Activated CD8-positive, alpha-beta memory T cell treated with anti-CD3 and anti-CD28 coated beads, Interleukin-2, amount 10 ng/mL, durations not matched to agents 7 days and 5 days (primary cell): ENCODE measurements around the gene LIN52. TPM values are rescaled to one million over a fixed set of nuclear protein-coding genes. Genes with fewer than 3 reads are reported as not detected.

Experiments used
- ATAC-seq: fragments of 150-1000 bp; cut with Tn5 transposase; one replicate; pipeline ENCODE4 v1.10.0; 2021; ENCODE audit warnings: moderate library complexity
- CTCF ChIA-PET: fragments of 350-600 bp; sonication (Branson Sonifier 250); formaldehyde crosslinking; loops from one replicate; lab custom pipeline; 2021; ENCODE audit warnings: antibody characterized with exemption; lab: Charles Lee
- DNase-seq: peaks from one replicate; pipeline ENCODE4 v3.0.0-alpha.2; 2020
- H3K27ac Mint-ChIP-seq: one replicate; pipeline ENCODE4 v1.8.0; 2021; ENCODE audit warnings: mild to moderate bottlenecking, mixed read lengths
- H3K27me3 Mint-ChIP-seq: one replicate; pipeline ENCODE4 v1.8.0; 2021; ENCODE audit warnings: mixed read lengths
- H3K36me3 Mint-ChIP-seq: one replicate; pipeline ENCODE4 v1.8.0; 2021; ENCODE audit warnings: mild to moderate bottlenecking, mixed read lengths
- H3K4me1 Mint-ChIP-seq: one replicate; pipeline ENCODE4 v1.8.0; 2021; ENCODE audit warnings: mixed read lengths
- H3K4me3 Mint-ChIP-seq: one replicate; pipeline ENCODE4 v1.8.0; 2021; ENCODE audit warnings: mild to moderate bottlenecking, moderate library complexity, mixed read lengths
- H3K9me3 Mint-ChIP-seq: one replicate; pipeline ENCODE4 v1.8.0; 2022; ENCODE audit warnings: low read depth, mixed read lengths
- total RNA-seq, 2 experiments: library from RNA; stranded (reverse); gene quantifications; one replicate each; pipeline ENCODE4 v1.2.3, GENCODE V29; 2021

LIN52 gene
- total RNA-seq, 2 experiments from 2014 or later: 18.3 to 20.1 TPM

- no peaks in the 10 kb centered on the region for H3K9me3 Mint-ChIP-seq
- no peak overlapping the region for H3K4me3 Mint-ChIP-seq
- no peaks in the 10 kb centered on the region for H3K4me1 Mint-ChIP-seq
These were observed 42.9 kb downstream of the LIN52 start for GRCh38 chr14:74127634-74128033.

GRCh38 chr14:74133833-74134481 lies 49.2 kb downstream of the LIN52 start:
- Mint-ChIP-seq H3K4me3 (no peak overlapping the region), H3K27me3 (no peaks in the 10 kb centered on the region), H3K27ac (no peak overlapping the region), H3K9me3 (no peaks in the 10 kb centered on the region), H3K4me1 (peaks cover 20% of the 10 kb centered on the region), H3K36me3 (peaks cover 4% of the 10 kb centered on the region)
- CTCF ChIA-PET: no interaction called here
- DNase-seq: no peak
- no peak for ATAC-seq

More at GRCh38 chr14:74127634-74128033, 42.9 kb downstream of the LIN52 start:
- Mint-ChIP-seq H3K27me3 (no peaks in the 10 kb centered on the region), H3K36me3 (peaks cover 20% of the 10 kb centered on the region), H3K27ac (no peak overlapping the region)
- CTCF ChIA-PET: interaction anchor here (1.3 kb wide), 1 partner anchor 129 kb away, joined by 3 read pairs; no protein-coding TSS in a partner anchor
- DNase-seq: no peak
- no peak for ATAC-seq

DNA sequence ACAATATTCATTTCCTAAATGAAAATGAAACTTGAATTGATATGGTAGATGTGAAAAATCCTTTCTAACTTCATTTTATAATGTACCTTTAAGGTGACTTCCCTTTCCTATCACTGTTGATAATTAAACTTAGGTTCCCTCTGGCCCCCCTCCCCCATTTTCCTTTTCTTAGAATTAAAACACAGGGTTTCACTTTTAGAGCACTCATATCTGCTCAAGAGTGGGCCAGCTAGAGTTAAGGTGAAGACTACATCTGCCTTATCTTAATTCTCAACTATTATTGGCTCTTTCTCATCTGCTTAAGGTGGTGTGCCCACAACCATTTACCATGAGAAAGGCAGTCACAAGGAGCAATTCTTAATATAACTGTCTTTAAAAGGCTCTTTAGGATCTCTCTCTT lies 49.7 kb downstream of the LIN52 start:
- CTCF ChIA-PET: no interaction called here
- Mint-ChIP-seq H3K27me3 (no peaks in the 10 kb centered on the region), H3K4me1 (peaks cover 20% of the 10 kb centered on the region), H3K4me3 (no peak overlapping the region), H3K9me3 (no peaks in the 10 kb centered on the region), H3K36me3 (peaks cover 4% of the 10 kb centered on the region), H3K27ac (no peak overlapping the region)
- ATAC-seq: peak; percentile 39
- no peak for DNase-seq

- peaks cover 20% of the 10 kb centered on the region for H3K4me1 Mint-ChIP-seq
- H3K36me3 Mint-ChIP-seq: peaks cover 4% of the 10 kb centered on the region
- DNase-seq (no peak), ATAC-seq (no peak)
- no peak overlapping the region for H3K27ac Mint-ChIP-seq
- H3K27me3 Mint-ChIP-seq: no peaks in the 10 kb centered on the region
- CTCF ChIA-PET: no interaction called here
- no peak overlapping the region for H3K4me3 Mint-ChIP-seq
- no peaks in the 10 kb centered on the region for H3K9me3 Mint-ChIP-seq
These were observed 50.7 kb downstream of the LIN52 start for GRCh38 chr14:74135426-74135825.

DNA sequence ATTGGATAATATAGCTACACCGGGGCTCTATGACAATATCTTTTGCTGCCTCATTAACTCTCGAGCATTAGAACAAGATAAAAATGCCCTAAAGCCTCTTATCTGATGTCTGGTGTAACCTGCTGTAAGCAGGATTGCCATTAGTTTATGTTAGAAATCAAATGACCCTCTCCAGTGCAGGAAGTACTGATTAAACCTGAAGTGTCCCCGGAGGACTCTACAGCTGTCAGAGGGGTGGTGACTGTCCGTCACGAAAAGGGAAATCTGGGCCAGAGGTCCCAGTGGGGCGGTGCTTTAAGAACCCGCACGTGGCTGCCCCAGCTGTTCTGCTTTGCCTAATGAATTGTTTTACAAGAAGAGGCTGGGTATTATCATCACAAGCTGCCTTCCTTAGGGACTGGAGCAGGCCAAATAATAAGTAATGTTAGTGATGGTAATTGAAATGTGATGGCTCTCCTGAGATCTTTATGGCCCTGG lies 55.7 kb downstream of the LIN52 start:
- Mint-ChIP-seq H3K4me1 (peaks cover 8% of the 10 kb centered on the region), H3K9me3 (no peaks in the 10 kb centered on the region), H3K27ac (no peak overlapping the region), H3K36me3 (peaks cover 12% of the 10 kb centered on the region), H3K4me3 (no peak overlapping the region), H3K27me3 (no peaks in the 10 kb centered on the region)
- DNase-seq: no peak
- no peak for ATAC-seq
- CTCF ChIA-PET: interaction anchor here (0.9 to 2.1 kb wide), 4 partner anchors 8 to 111 kb away, joined by 4 to 9 read pairs (median 4); no protein-coding TSS in a partner anchor

DNA sequence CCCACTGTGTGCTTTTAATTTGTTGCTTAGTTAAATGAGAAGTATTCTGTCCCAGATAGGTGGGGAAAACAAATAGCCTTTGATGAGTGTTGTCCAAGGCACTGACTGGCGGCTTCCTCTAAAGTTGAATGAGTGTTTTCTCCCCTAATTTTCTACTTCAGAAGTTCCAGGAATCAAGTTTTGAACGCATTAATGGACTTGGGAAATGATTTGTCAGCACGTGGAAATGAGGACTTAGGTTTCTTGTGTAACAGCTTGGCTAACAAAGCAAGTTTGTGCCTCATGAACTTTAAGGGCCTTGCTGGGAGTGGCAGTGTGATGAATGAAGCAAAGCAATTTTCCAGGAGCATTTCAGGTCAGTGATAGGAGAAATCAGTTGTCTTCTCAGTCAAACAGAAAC lies 56.9 kb downstream of the LIN52 start:
- no peaks in the 10 kb centered on the region for H3K27me3 Mint-ChIP-seq
- H3K36me3 Mint-ChIP-seq: peaks cover 17% of the 10 kb centered on the region
- no peaks in the 10 kb centered on the region for H3K9me3 Mint-ChIP-seq
- ATAC-seq (no peak), DNase-seq (no peak)
- peaks cover 6% of the 10 kb centered on the region for H3K4me1 Mint-ChIP-seq
- H3K4me3 Mint-ChIP-seq: no peak overlapping the region
- no peak overlapping the region for H3K27ac Mint-ChIP-seq
- CTCF ChIA-PET: no interaction called here

DNA sequence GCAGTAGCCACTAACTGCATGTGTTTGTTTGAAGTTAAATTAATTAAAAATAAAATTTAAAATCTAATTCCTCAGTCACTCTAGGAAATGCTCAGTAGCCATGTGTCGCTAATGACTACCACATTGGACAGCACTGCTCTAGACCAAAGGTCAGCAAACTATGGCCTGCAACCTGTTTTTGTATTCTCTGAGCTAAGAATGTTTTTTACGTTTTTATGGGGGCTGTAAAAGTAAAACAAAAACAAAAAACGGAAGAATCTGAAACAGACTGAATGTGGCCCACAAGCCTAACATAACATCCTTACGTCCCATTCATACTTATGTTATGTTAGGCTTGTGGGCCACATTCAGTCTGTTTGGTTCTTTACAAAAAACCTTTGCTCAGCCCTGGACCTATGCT lies 57.8 kb downstream of the LIN52 start:
- DNase-seq (no peak), ATAC-seq (no peak)
- H3K4me3 Mint-ChIP-seq: no peak overlapping the region
- CTCF ChIA-PET: no interaction called here
- H3K9me3 Mint-ChIP-seq: no peaks in the 10 kb centered on the region
- peaks cover 7% of the 10 kb centered on the region for H3K4me1 Mint-ChIP-seq
- H3K36me3 Mint-ChIP-seq: peaks cover 17% of the 10 kb centered on the region
- no peaks in the 10 kb centered on the region for H3K27me3 Mint-ChIP-seq
- no peak overlapping the region for H3K27ac Mint-ChIP-seq

DNA sequence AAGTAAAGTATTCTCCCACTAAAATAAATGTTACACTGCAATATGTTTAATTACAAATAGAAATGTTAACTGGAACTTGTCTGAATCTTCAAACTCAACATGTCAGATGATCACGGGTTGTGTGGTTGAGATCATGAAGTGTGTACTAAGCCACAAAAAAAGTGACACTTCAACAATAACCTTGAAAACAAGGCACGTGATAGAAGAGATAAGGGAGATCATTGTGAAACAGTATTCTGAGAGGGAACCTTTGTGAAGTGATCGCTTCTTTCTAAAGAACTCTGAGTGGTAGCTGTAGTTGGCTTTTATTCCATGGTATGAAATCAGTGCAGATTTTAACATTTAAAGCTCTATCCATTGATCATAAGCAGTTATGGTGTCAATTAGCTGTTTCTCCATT lies 60.0 kb downstream of the LIN52 start:
- Mint-ChIP-seq H3K27ac (no peak overlapping the region), H3K27me3 (no peaks in the 10 kb centered on the region), H3K4me3 (no peak overlapping the region), H3K36me3 (peaks cover 18% of the 10 kb centered on the region), H3K4me1 (peaks cover 9% of the 10 kb centered on the region), H3K9me3 (no peaks in the 10 kb centered on the region)
- CTCF ChIA-PET: no interaction called here
- no peak for ATAC-seq
- DNase-seq: no peak

GRCh38 chr14:74147571-74147970 lies 62.8 kb downstream of the LIN52 start:
- DNase-seq (no peak), ATAC-seq (no peak)
- CTCF ChIA-PET: no interaction called here
- Mint-ChIP-seq H3K36me3 (peaks cover 19% of the 10 kb centered on the region), H3K27me3 (no peaks in the 10 kb centered on the region), H3K27ac (no peak overlapping the region), H3K4me1 (peaks cover 9% of the 10 kb centered on the region), H3K9me3 (no peaks in the 10 kb centered on the region), H3K4me3 (no peak overlapping the region)

DNA sequence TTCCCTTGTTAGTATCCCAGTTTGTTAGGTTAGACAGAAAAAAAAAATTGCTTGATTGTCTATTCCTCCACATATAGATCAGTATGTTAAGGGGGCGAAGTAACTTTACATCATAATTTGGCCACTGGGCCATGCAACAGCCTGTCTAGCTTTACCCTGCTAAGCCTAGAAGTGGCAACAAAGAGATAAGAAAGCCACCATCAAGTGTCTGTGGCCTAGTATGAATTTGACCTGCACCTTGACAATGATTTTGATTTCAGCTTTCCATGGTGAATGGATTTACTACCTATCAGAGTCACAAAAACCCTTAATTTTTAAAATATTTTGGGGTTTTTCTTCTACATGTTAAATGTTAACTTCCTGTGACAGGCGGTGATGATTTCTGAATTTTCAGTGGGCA lies 63.9 kb downstream of the LIN52 start:
- DNase-seq: no peak
- H3K4me1 Mint-ChIP-seq: peaks cover 9% of the 10 kb centered on the region
- no peaks in the 10 kb centered on the region for H3K27me3 Mint-ChIP-seq
- ATAC-seq: no peak
- H3K4me3 Mint-ChIP-seq: no peak overlapping the region
- no peak overlapping the region for H3K27ac Mint-ChIP-seq
- H3K9me3 Mint-ChIP-seq: no peaks in the 10 kb centered on the region
- H3K36me3 Mint-ChIP-seq: peaks cover 18% of the 10 kb centered on the region
- CTCF ChIA-PET: no interaction called here

- CTCF ChIA-PET: no interaction called here
- H3K27ac Mint-ChIP-seq: no peak overlapping the region
- H3K36me3 Mint-ChIP-seq: peaks cover 3% of the 10 kb centered on the region
- H3K9me3 Mint-ChIP-seq: no peaks in the 10 kb centered on the region
- no peak for ATAC-seq
- no peak overlapping the region for H3K4me3 Mint-ChIP-seq
- no peaks in the 10 kb centered on the region for H3K4me1 Mint-ChIP-seq
- no peaks in the 10 kb centered on the region for H3K27me3 Mint-ChIP-seq
- DNase-seq: no peak
These were observed 70.5 kb downstream of the LIN52 start for GRCh38 chr14:74155287-74155686.

GRCh38 chr14:74155749-74156148 lies 71.0 kb downstream of the LIN52 start:
- no peak overlapping the region for H3K4me3 Mint-ChIP-seq
- no peak for DNase-seq
- no peaks in the 10 kb centered on the region for H3K27me3 Mint-ChIP-seq
- H3K9me3 Mint-ChIP-seq: no peaks in the 10 kb centered on the region
- H3K4me1 Mint-ChIP-seq: no peaks in the 10 kb centered on the region
- H3K27ac Mint-ChIP-seq: no peak overlapping the region
- CTCF ChIA-PET: no interaction called here
- no peak for ATAC-seq
- H3K36me3 Mint-ChIP-seq: peaks cover 3% of the 10 kb centered on the region

DNA sequence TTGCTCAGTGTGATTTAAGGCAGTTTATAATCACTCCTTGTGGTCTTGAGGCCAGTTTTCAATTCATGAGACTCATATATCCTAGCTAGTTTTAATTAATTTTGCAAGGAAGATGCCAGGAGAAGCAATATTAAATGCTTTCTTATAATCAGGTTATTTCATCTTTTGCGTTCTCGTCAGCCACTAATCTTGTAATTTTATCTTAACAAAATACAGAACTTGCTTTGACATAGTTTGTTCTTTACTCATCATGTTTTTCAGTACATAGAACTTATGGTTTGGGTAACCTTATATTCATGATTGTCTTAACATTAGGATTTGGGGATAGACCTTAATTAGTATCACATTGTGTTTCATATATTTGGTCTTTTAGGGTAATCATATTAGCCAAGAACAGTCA lies 76.0 kb downstream of the LIN52 start:
- CTCF ChIA-PET: no interaction called here
- no peak overlapping the region for H3K27ac Mint-ChIP-seq
- ATAC-seq (no peak), DNase-seq (no peak)
- no peaks in the 10 kb centered on the region for H3K4me1 Mint-ChIP-seq
- H3K36me3 Mint-ChIP-seq: peaks cover 12% of the 10 kb centered on the region
- no peaks in the 10 kb centered on the region for H3K27me3 Mint-ChIP-seq
- H3K4me3 Mint-ChIP-seq: no peak overlapping the region
- H3K9me3 Mint-ChIP-seq: no peaks in the 10 kb centered on the region

- Mint-ChIP-seq H3K27me3 (no peaks in the 10 kb centered on the region), H3K9me3 (no peaks in the 10 kb centered on the region), H3K27ac (no peak overlapping the region), H3K4me3 (no peak overlapping the region), H3K4me1 (no peaks in the 10 kb centered on the region), H3K36me3 (peaks cover 11% of the 10 kb centered on the region)
- DNase-seq (no peak), ATAC-seq (no peak)
- CTCF ChIA-PET: no interaction called here
These were observed 76.9 kb downstream of the LIN52 start for GRCh38 chr14:74161526-74162158.
